NCI-H1092 (cell line): ENCODE measurements around the gene PDE4B.

Experiments
- DNase-seq: peaks from one replicate; lab custom pipeline; 2025; lab: John Stamatoyannopoulos, UW

The PDE4B gene

GRCh38 chr1:66337249-66337648, 544.6 kb downstream of the PDE4B start:
- DNase-seq, result no peak

- no peak for DNase-seq
Observed at GRCh38 chr1:66339944-66340343, 547.2 kb downstream of the PDE4B start.

- DNase-seq, result no peak
Observed at GRCh38 chr1:66341446-66342089, 548.9 kb downstream of the PDE4B start.

- DNase-seq, result no peak
Observed at GRCh38 chr1:66342707-66343106, 550.0 kb downstream of the PDE4B start.

- no peak for DNase-seq
Observed at GRCh38 chr1:66343569-66344325, 551.1 kb downstream of the PDE4B start.

- no peak for DNase-seq
Observed at GRCh38 chr1:66346057-66346795, 553.5 kb downstream of the PDE4B start.

GRCh38 chr1:66346873-66347272, 554.2 kb downstream of the PDE4B start:
- DNase-seq, result no peak

GRCh38 chr1:66348776-66349175, 556.1 kb downstream of the PDE4B start:
- DNase-seq, result no peak

- no peak for DNase-seq
Observed at GRCh38 chr1:66349242-66349641, 556.5 kb downstream of the PDE4B start.

GRCh38 chr1:66350001-66350547, 557.4 kb downstream of the PDE4B start:
- no peak for DNase-seq

GRCh38 chr1:66351478-66351877, 558.8 kb downstream of the PDE4B start:
- DNase-seq, result no peak

GRCh38 chr1:66351913-66352312, 559.2 kb downstream of the PDE4B start:
- DNase-seq, result no peak

- no peak for DNase-seq
Observed at GRCh38 chr1:66352792-66353191, 560.1 kb downstream of the PDE4B start.

- no peak for DNase-seq
Observed at GRCh38 chr1:66353257-66353656, 560.6 kb downstream of the PDE4B start.

- DNase-seq, result no peak
Observed at GRCh38 chr1:66354311-66355201, 561.9 kb downstream of the PDE4B start.

GRCh38 chr1:66355756-66356155, 563.1 kb downstream of the PDE4B start:
- DNase-seq, result no peak

- no peak for DNase-seq
Observed at GRCh38 chr1:66356605-66357004, 563.9 kb downstream of the PDE4B start.

GRCh38 chr1:66357021-66357420, 564.3 kb downstream of the PDE4B start:
- DNase-seq, result no peak

GRCh38 chr1:66357478-66358197, 564.9 kb downstream of the PDE4B start:
- no peak for DNase-seq

- no peak for DNase-seq
Observed at GRCh38 chr1:66359269-66359668, 566.6 kb downstream of the PDE4B start.

GRCh38 chr1:66359815-66360214, 567.1 kb downstream of the PDE4B start:
- no peak for DNase-seq
